Liver (tissue), 9 donors: ENCODE measurements around the gene MYO7A. TPM values are rescaled to one million over a fixed set of nuclear protein-coding genes. Genes with fewer than 3 reads are reported as not detected.

Experiments used
- DNase-seq: peaks from one replicate; pipeline ENCODE4 v3.0.0-alpha.2; 2017; ENCODE audit warnings: low spot score
- H3K27ac ChIP-seq, 2 donors: one replicate each; pipeline ENCODE4 v1.7.0; 2013; ENCODE audit warnings: inconsistent platforms in 2 of 2, low read length in 2 of 2, control low read depth in 1 of 2, low read depth in 1 of 2, mild to moderate bottlenecking in 1 of 2
- H3K27me3 ChIP-seq, 4 donors: one replicate each; pipeline versions ENCODE4 v1.6.1 to v1.7.0; 2013; ENCODE audit warnings: low read length in 3 of 4, inconsistent platforms in 1 of 4, mild to moderate bottlenecking in 1 of 4, moderate library complexity in 1 of 4; ENCODE audit not compliant: control insufficient read depth in 4 of 4, insufficient read depth in 4 of 4
- H3K36me3 ChIP-seq, 4 donors: one replicate each; pipeline versions ENCODE4 v1.6.1 to v1.7.0; 2013; ENCODE audit warnings: low read length in 3 of 4, mild to moderate bottlenecking in 3 of 4, low read depth in 1 of 4, moderate library complexity in 1 of 4; ENCODE audit not compliant: control insufficient read depth in 4 of 4, insufficient read depth in 3 of 4
- H3K4me1 ChIP-seq, 4 donors: one replicate each; pipeline versions ENCODE4 v1.6.1 to v1.7.0; 2013; ENCODE audit warnings: low read length in 3 of 4, mild to moderate bottlenecking in 3 of 4, moderate library complexity in 1 of 4; ENCODE audit not compliant: control insufficient read depth in 4 of 4, insufficient read depth in 4 of 4
- H3K4me3 ChIP-seq, 3 donors: one replicate each; pipeline versions ENCODE4 v1.6.1 to v1.7.0; 2013; ENCODE audit warnings: low read length in 3 of 3, control low read depth in 1 of 3, low read depth in 1 of 3, mild to moderate bottlenecking in 1 of 3
- H3K9ac ChIP-seq, 2 donors: one replicate each; pipeline ENCODE4 v1.7.0; 2013; ENCODE audit warnings: low read length in 2 of 2, mild to moderate bottlenecking in 2 of 2, moderate library complexity in 2 of 2, control low read depth in 1 of 2, low read depth in 1 of 2
- H3K9me3 ChIP-seq, 4 donors: one replicate each; pipeline versions ENCODE4 v1.6.1 to v1.7.0; 2013; ENCODE audit warnings: low read length in 3 of 4; ENCODE audit not compliant: control insufficient read depth in 4 of 4
- ATF3 ChIP-seq: IDR thresholded peaks from 2 replicates; pipeline ENCODE4 v1.6.1; 2016; ENCODE audit warnings: antibody characterized with exemption
- EGR1 ChIP-seq, 2 donors: IDR thresholded peaks; 2 replicates each; pipeline ENCODE4 v1.6.1; 2016 to 2018; ENCODE audit warnings: antibody characterized with exemption in 2 of 2, low read depth in 2 of 2
- FOXA1 ChIP-seq: IDR thresholded peaks from 2 replicates; pipeline ENCODE4 v1.6.1; 2016; ENCODE audit warnings: antibody characterized with exemption
- FOXA2 ChIP-seq: IDR thresholded peaks from 2 replicates; pipeline ENCODE4 v1.6.1; 2016; ENCODE audit warnings: antibody characterized with exemption
- GABPA ChIP-seq, 2 donors: IDR thresholded peaks in 1 of 2; conservative IDR thresholded peaks in 1 of 2; 2 replicates each; pipeline ENCODE4 v1.6.1; 2016; ENCODE audit warnings: antibody characterized with exemption in 2 of 2, mild to moderate bottlenecking in 1 of 2, moderate library complexity in 1 of 2
- HNF4A ChIP-seq, 2 donors: conservative IDR thresholded peaks; 2 replicates each; pipeline ENCODE4 v1.6.1; 2016; ENCODE audit warnings: antibody characterized with exemption in 2 of 2, mild to moderate bottlenecking in 2 of 2
- HNF4G ChIP-seq: IDR thresholded peaks from 2 replicates; pipeline ENCODE4 v1.6.1; 2016; ENCODE audit warnings: antibody characterized with exemption
- JUND ChIP-seq, 2 donors: IDR thresholded peaks; 2 replicates each; pipeline ENCODE4 v1.6.1; 2016; ENCODE audit warnings: antibody characterized with exemption in 2 of 2
- MAX ChIP-seq: IDR thresholded peaks from 2 replicates; pipeline ENCODE4 v1.6.1; 2016; ENCODE audit warnings: antibody characterized with exemption
- NR2F2 ChIP-seq: IDR thresholded peaks from 2 replicates; pipeline ENCODE4 v1.6.1; 2016; ENCODE audit warnings: antibody characterized with exemption
- RAD21 ChIP-seq, 2 donors: IDR thresholded peaks; 2 replicates each; pipeline ENCODE4 v1.6.1; 2016; ENCODE audit warnings: antibody characterized with exemption in 2 of 2, mild to moderate bottlenecking in 2 of 2
- RXRA ChIP-seq, 2 donors: IDR thresholded peaks; 2 replicates each; pipeline ENCODE4 v1.6.1; 2017 to 2018; ENCODE audit warnings: antibody characterized with exemption in 2 of 2, mild to moderate bottlenecking in 1 of 2
- SP1 ChIP-seq: IDR thresholded peaks from 2 replicates; pipeline ENCODE4 v1.6.1; 2018; ENCODE audit warnings: antibody characterized with exemption, mild to moderate bottlenecking
- TAF1 ChIP-seq: conservative IDR thresholded peaks from 2 replicates; pipeline ENCODE4 v1.6.1; 2016; ENCODE audit warnings: antibody characterized with exemption, mild to moderate bottlenecking
- YY1 ChIP-seq: IDR thresholded peaks from 2 replicates; pipeline ENCODE4 v1.6.1; 2016; ENCODE audit warnings: antibody characterized with exemption, mild to moderate bottlenecking
- ZBTB33 ChIP-seq: IDR thresholded peaks from 2 replicates; pipeline ENCODE4 v1.6.1; 2016; ENCODE audit warnings: antibody characterized with exemption
- WGBS: extraction: QIAGEN DNeasy Blood & Tissue Kit; methylation state at CpG from one replicate; pipeline ENCODE4 v1.1.7; 2013; 5-methylcytosine and 5-hydroxymethylcytosine counted together
- polyA plus RNA-seq, 2 donors: library from polyadenylated mRNA; stranded (reverse) in 1 of 2; unstranded in 1 of 2; fragments of 200-250 nt in 1 of 2; fragments of >200 nt in 1 of 2; fragmentation: Nextera tagmentation in 1 of 2; extraction: Ambion mirVana in 1 of 2; gene quantifications; one replicate each; pipeline versions ENCODE4 v1.2.1 to v1.2.3, GENCODE V29; 2013 to 2015
- total RNA-seq, 2 donors: library from RNA; depleted of rRNA; stranded (reverse); fragments of >200 nt; gene quantifications; one replicate each; pipeline ENCODE4 v1.2.3, GENCODE V29; 2014
- TF ChIP-seq, protein P1 (sequence below): fragments of 150-350 bp; IDR thresholded peaks from 2 replicates; pipeline ENCODE4 v1.5.1; 2017; ENCODE audit warnings: improper control_type of control experiment, low read depth, low read length; ENCODE audit not compliant: missing input control
- donor health status: healthy.
- donor health status: healthy.
- donor health status: healthy.
- donor health status: healthy.
- donor health status: healthy.

MYO7A gene
- total and polyA plus RNA-seq, 4 donors: 7.3 to 33.6 (median 11.3) TPM

- Histone ChIP-seq H3K27ac (no peak overlapping the region), H3K9me3 (no peaks in the 10 kb centered on the region), H3K9ac (no peak overlapping the region), H3K27me3 (no peaks in the 10 kb centered on the region), H3K4me3 (no peak overlapping the region), H3K36me3 (peaks cover 7 to 33% (median 15%) of the 10 kb centered on the region in 4 donors), H3K4me1 (peaks cover 10 to 20% (median 15%) of the 10 kb centered on the region in 4 donors)
- WGBS: 95% methylated on average over 21 of the region's 21 CpGs
- no peak for DNase-seq
- no peak for TF ChIP-seq HNF4A (conservative IDR thresholded peaks at IDR 0.05)
- TF ChIP-seq HNF4G: no peak
- TF ChIP-seq SP1: no peak
- no peak for TF ChIP-seq JUND (IDR thresholded peaks at IDR 0.05)
- TF ChIP-seq ZBTB33: no peak
- TF ChIP-seq GABPA (IDR thresholded peaks at IDR 0.05 in 1 of 2, conservative IDR thresholded peaks at IDR 0.05 in 1 of 2): no peak
- no peak for TF ChIP-seq NR2F2
- no peak for TF ChIP-seq TAF1
- no peak for TF ChIP-seq ATF3
- no peak for TF ChIP-seq FOXA1
- TF ChIP-seq FOXA2: no peak
- TF ChIP-seq RXRA (IDR thresholded peaks at IDR 0.05): no peak
- no peak for TF ChIP-seq EGR1 (IDR thresholded peaks at IDR 0.05; ENCODE audit: low read depth in 2 of 2)
- no peak for TF ChIP-seq MAX
- TF ChIP-seq YY1: no peak
- no peak for TF ChIP-seq RAD21 (IDR thresholded peaks at IDR 0.05)
Measured at GRCh38 chr11:77182542-77183430, 54.7 kb downstream of the MYO7A start.

- DNase-seq: no peak
- Histone ChIP-seq H3K27me3 (no peaks in the 10 kb centered on the region), H3K27ac (no peak overlapping the region), H3K36me3 (peaks cover 7 to 28% (median 15%) of the 10 kb centered on the region in 4 donors), H3K4me1 (peaks cover 10 to 19% (median 14%) of the 10 kb centered on the region in 4 donors), H3K4me3 (no peak overlapping the region), H3K9ac (no peak overlapping the region), H3K9me3 (no peaks in the 10 kb centered on the region)
- TF ChIP-seq, protein P1, sequence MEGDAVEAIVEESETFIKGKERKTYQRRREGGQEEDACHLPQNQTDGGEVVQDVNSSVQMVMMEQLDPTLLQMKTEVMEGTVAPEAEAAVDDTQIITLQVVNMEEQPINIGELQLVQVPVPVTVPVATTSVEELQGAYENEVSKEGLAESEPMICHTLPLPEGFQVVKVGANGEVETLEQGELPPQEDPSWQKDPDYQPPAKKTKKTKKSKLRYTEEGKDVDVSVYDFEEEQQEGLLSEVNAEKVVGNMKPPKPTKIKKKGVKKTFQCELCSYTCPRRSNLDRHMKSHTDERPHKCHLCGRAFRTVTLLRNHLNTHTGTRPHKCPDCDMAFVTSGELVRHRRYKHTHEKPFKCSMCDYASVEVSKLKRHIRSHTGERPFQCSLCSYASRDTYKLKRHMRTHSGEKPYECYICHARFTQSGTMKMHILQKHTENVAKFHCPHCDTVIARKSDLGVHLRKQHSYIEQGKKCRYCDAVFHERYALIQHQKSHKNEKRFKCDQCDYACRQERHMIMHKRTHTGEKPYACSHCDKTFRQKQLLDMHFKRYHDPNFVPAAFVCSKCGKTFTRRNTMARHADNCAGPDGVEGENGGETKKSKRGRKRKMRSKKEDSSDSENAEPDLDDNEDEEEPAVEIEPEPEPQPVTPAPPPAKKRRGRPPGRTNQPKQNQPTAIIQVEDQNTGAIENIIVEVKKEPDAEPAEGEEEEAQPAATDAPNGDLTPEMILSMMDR: no peak
- no peak for TF ChIP-seq ZBTB33
- TF ChIP-seq RXRA (IDR thresholded peaks at IDR 0.05): no peak
- no peak for TF ChIP-seq TAF1
- no peak for TF ChIP-seq ATF3
- WGBS: 89% methylated on average over 4 of the region's 4 CpGs
Measured at GRCh38 chr11:77183431-77183984, 55.5 kb downstream of the MYO7A start.
